ENCODE data around the gene CXCR6. TPM values are rescaled to one million over a fixed set of nuclear protein-coding genes. Genes with fewer than 3 reads are reported as not detected.

Gene CXCR6
- total and polyA plus RNA-seq, 2 of the 8 experiments (the other 6 are each of a cell fraction or from before 2014, with no cell fraction given) = not detected

GRCh38 chr3:45988804-45989203, 45.5 kb downstream of the CXCR6 start:
- H4K5ac ChIP-seq (ENCODE audit: insufficient read length, low read depth, low read length) = no peak overlapping the region
- H2BK5ac ChIP-seq (ENCODE audit: low read depth, low read length) = no peak overlapping the region
- 86% methylated on average over 2 of the region's 2 CpGs; no CpG with 5 or more reads in 1 of the 2 experiments for WGBS, 2 experiments (ENCODE audit: extremely low coverage in 1 of 2, insufficient coverage in 1 of 2, insufficient read length in 1 of 2, insufficient replicate concordance in 2 of 2, low coverage in 1 of 2, low lambda C conversion rate in 2 of 2, missing lambda C conversion rate in 1 of 2)
- H4K20me1 ChIP-seq (replicated peaks in 1 of 2; ENCODE audit: control insufficient read depth in 1 of 2, insufficient read depth in 2 of 2, low read length in 2 of 2) = peaks cover 0 to 5% of the 10 kb centered on the region in 2 experiments
- no peak overlapping the region for H3K23ac ChIP-seq (ENCODE audit: insufficient read length)
- H3K4me3 ChIP-seq (ENCODE audit: extremely low read depth in 1 of 4, insufficient read depth in 2 of 4, low read depth in 3 of 4, low read length in 4 of 4) = no peak overlapping the region
- H3K36me3 ChIP-seq (ENCODE audit: control insufficient read depth in 2 of 4, insufficient read depth in 4 of 4, low read length in 3 of 4) = peaks cover 0 to 8% (median 6%) of the 10 kb centered on the region in 4 experiments; a peak in 5 of 8 replicates
- H3K14ac ChIP-seq (ENCODE audit: insufficient read length) = no peak overlapping the region
- H3K27me3 ChIP-seq (replicated peaks in 1 of 4; ENCODE audit: control insufficient read depth in 3 of 4, extremely low read depth in 1 of 4, insufficient read depth in 3 of 4, low read length in 3 of 4) = no peaks in the 10 kb centered on the region
- H3K4me1 ChIP-seq (replicated peaks in 1 of 4; ENCODE audit: control insufficient read depth in 3 of 4, insufficient read depth in 4 of 4, low read length in 3 of 4) = peaks cover 3 to 17% (median 11%) of the 10 kb centered on the region in 4 experiments
- no peak overlapping the region for H3K4ac ChIP-seq (replicated peaks; ENCODE audit: insufficient read length, low read depth, low read length)
- peaks cover 0 to 69% of the 10 kb centered on the region in 2 experiments; a peak in 2 of 4 replicates for H3K79me2 ChIP-seq (ENCODE audit: control insufficient read depth in 1 of 2, insufficient read depth in 2 of 2, low read length in 2 of 2)
- FAIRE-seq (no peak), DNase-seq (ENCODE audit: low read depth in 1 of 2, low spot score in 2 of 2) (no peak)
- H3K4me2 ChIP-seq (ENCODE audit: insufficient read depth in 1 of 2, low read depth in 2 of 2, low read length in 2 of 2) = no peak overlapping the region
- no peak overlapping the region for H2BK15ac ChIP-seq (ENCODE audit: low read length)
- H3K27ac ChIP-seq (ENCODE audit: low read depth, low read length) = no peak overlapping the region
- no peak overlapping the region for H2BK120ac ChIP-seq (replicated peaks; ENCODE audit: low read depth, low read length)
- no peaks in the 10 kb centered on the region for H3K23me2 ChIP-seq (ENCODE audit: low read depth, low read length)
- H2AK5ac ChIP-seq (ENCODE audit: low read depth, low read length) = no peak overlapping the region
- ChIA-PET CTCF (ENCODE audit: partially characterized antibody) (interaction anchor here (1.7 kb wide), 1 partner anchor 89 kb away, joined by 7 read pairs; no protein-coding TSS in a partner anchor), POLR2A (ENCODE audit: partially characterized antibody) (no interaction called here)
- no peak overlapping the region for H2BK12ac ChIP-seq (ENCODE audit: low read depth, low read length)
- no peak overlapping the region for H3K18ac ChIP-seq (ENCODE audit: extremely low read depth, low read length)
- H4K91ac ChIP-seq (replicated peaks; ENCODE audit: insufficient read length, low read length) = no peak overlapping the region
- no peak overlapping the region for H3K9ac ChIP-seq (replicated peaks in 1 of 4; ENCODE audit: extremely low read depth in 1 of 4, low read depth in 3 of 4, low read length in 3 of 4)
- H2AFZ ChIP-seq (ENCODE audit: low read length) = no peak overlapping the region
- no peaks in the 10 kb centered on the region for H3K9me3 ChIP-seq (ENCODE audit: insufficient read depth in 2 of 2, low read depth in 1 of 2, low read length in 1 of 2)
- no peak overlapping the region for H4K8ac ChIP-seq (ENCODE audit: extremely low read depth, insufficient read depth, low read length)
- H2BK20ac ChIP-seq (ENCODE audit: low read length) = no peak overlapping the region
- no peak overlapping the region for H3K56ac ChIP-seq (replicated peaks; ENCODE audit: insufficient read length, low read depth, low read length)
- H3K79me1 ChIP-seq (ENCODE audit: low read depth, low read length) = peaks cover 14% of the 10 kb centered on the region
- TF ChIP-seq USF2 (IDR thresholded peaks at IDR 0.05; ENCODE audit: low read length) (no peak), E2F6 (IDR thresholded peaks at IDR 0.05) (no peak), ATF3 (IDR thresholded peaks at IDR 0.05; ENCODE audit: insufficient read depth, low read depth, low read length) (no peak), EGR1 (IDR thresholded peaks at IDR 0.05; ENCODE audit: borderline replicate concordance, low read depth, low read length) (no peak), SP1 (IDR thresholded peaks at IDR 0.05; ENCODE audit: low read depth, low read length) (no peak), RNF2 (IDR thresholded peaks at IDR 0.05; ENCODE audit: borderline replicate concordance, low read depth, low read length, missing control alignments, poor library complexity, severe bottlenecking) (no peak), JUN (IDR thresholded peaks at IDR 0.05; ENCODE audit: low read depth, low read length) (no peak), CBX8 (IDR thresholded peaks at IDR 0.05; ENCODE audit: borderline replicate concordance, low read depth, low read length) (no peak)
